ENCODE measurements around the gene CDH13.

- TF ChIP-seq, protein P1, sequence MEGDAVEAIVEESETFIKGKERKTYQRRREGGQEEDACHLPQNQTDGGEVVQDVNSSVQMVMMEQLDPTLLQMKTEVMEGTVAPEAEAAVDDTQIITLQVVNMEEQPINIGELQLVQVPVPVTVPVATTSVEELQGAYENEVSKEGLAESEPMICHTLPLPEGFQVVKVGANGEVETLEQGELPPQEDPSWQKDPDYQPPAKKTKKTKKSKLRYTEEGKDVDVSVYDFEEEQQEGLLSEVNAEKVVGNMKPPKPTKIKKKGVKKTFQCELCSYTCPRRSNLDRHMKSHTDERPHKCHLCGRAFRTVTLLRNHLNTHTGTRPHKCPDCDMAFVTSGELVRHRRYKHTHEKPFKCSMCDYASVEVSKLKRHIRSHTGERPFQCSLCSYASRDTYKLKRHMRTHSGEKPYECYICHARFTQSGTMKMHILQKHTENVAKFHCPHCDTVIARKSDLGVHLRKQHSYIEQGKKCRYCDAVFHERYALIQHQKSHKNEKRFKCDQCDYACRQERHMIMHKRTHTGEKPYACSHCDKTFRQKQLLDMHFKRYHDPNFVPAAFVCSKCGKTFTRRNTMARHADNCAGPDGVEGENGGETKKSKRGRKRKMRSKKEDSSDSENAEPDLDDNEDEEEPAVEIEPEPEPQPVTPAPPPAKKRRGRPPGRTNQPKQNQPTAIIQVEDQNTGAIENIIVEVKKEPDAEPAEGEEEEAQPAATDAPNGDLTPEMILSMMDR (IDR thresholded peaks at IDR 0.05) = no peak
- no peak for TF ChIP-seq EP300 (IDR thresholded peaks at IDR 0.05)
- no peak for TF ChIP-seq POLR2A (IDR thresholded peaks at IDR 0.05; ENCODE audit: low read depth)
These were observed 40.6 kb upstream of the CDH13 start for GRCh38 chr16:82586130-82586529.

Measured in esophagus muscularis mucosa (tissue), 4 donors.